Activated CD4-positive, alpha-beta memory T cell treated with anti-CD3 and anti-CD28 coated beads, Interleukin-2, amount 10 ng/mL, durations not matched to agents 7 days and 5 days (primary cell): ENCODE measurements around the gene ZDHHC16. TPM values are rescaled to one million over a fixed set of nuclear protein-coding genes. Genes with fewer than 3 reads are reported as not detected.

Source experiments
- CTCF ChIA-PET: fragments of 350-600 bp; sonication (Branson Sonifier 250); formaldehyde crosslinking; loops from one replicate; lab custom pipeline; 2021; ENCODE audit warnings: antibody characterized with exemption, inconsistent platforms; lab: Charles Lee
- POLR2A ChIA-PET: fragments of 350-600 bp; sonication (Branson Sonifier 250); formaldehyde crosslinking; loops from one replicate; lab custom pipeline; 2021; ENCODE audit warnings: antibody characterized with exemption; lab: Charles Lee
- DNase-seq: peaks from one replicate; pipeline ENCODE4 v3.0.0-alpha.2; 2020
- H3K27ac Mint-ChIP-seq: one replicate; pipeline ENCODE4 v1.8.0; 2021; ENCODE audit warnings: mild to moderate bottlenecking, mixed read lengths
- H3K27me3 Mint-ChIP-seq: one replicate; pipeline ENCODE4 v1.8.0; 2021; ENCODE audit warnings: mixed read lengths
- H3K36me3 Mint-ChIP-seq: one replicate; pipeline ENCODE4 v1.8.0; 2021; ENCODE audit warnings: low read depth, mixed read lengths
- H3K4me1 Mint-ChIP-seq: one replicate; pipeline ENCODE4 v1.8.0; 2021; ENCODE audit warnings: mixed read lengths
- H3K4me3 Mint-ChIP-seq: one replicate; pipeline ENCODE4 v1.8.0; 2021; ENCODE audit warnings: mild to moderate bottlenecking, mixed read lengths
- H3K9me3 Mint-ChIP-seq: one replicate; pipeline ENCODE4 v1.8.0; 2021; ENCODE audit warnings: mixed read lengths
- total RNA-seq, 2 experiments: library from RNA; stranded (reverse); gene quantifications; one replicate each; pipeline ENCODE4 v1.2.3, GENCODE V29; 2021

ZDHHC16 gene
- total RNA-seq, 2 experiments from 2014 or later = 33.9 to 35.7 TPM

DNA sequence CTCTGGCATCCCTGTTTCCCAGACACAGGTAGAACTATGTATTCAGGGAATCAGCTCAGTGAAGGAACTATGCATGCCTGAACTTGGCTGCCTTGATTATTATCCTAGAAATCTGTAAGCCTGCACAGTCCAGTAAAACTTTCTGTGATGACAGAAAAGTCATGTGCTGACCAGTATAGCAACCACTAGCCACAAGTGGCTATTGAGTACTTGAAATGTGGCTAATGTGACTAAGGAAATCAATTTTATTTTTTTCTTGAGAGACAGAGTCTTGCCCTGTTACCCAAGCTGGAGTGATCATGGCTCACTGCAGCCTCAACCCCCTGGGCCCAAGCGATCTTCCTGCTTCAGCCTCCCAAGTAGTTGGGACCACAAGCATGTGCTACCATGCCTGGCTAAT lies 3.7 kb upstream of the ZDHHC16 start:
- no peak overlapping the region for H3K4me3 Mint-ChIP-seq
- peaks cover 32% of the 10 kb centered on the region for H3K4me1 Mint-ChIP-seq
- DNase-seq = no peak
- peaks cover 34% of the 10 kb centered on the region for H3K36me3 Mint-ChIP-seq
- no peaks in the 10 kb centered on the region for H3K27me3 Mint-ChIP-seq
- no peak overlapping the region for H3K27ac Mint-ChIP-seq
- no peaks in the 10 kb centered on the region for H3K9me3 Mint-ChIP-seq
- POLR2A ChIA-PET = interaction anchor here (1.2 kb wide), 2 partner anchors 35 to 41 kb away, joined by 3 to 5 read pairs; partner anchors contain the start of gene RRP12
- CTCF ChIA-PET = interaction anchor here (0.8 to 1.2 kb wide), 2 partner anchors 19 to 36 kb away, joined by 3 read pairs; no protein-coding TSS in a partner anchor

DNA sequence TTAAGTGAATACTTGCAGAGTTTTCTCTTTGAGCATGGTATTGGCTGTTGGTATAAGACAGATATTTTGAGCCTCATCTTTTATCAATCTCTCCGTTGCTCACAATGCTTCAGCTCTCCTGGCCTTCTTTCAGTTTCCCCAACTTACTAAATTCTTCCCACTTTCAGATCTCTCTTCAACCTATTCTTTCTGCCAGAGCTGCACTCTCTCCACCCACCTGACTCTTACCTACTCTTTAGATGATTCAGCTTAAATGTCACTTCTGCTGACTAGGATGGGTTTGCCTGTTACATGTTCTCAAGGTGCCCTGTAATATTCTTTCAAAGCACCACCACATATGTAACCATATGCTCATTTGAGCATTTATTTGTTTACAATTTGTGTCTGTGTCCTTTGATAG lies 1.8 kb upstream of the ZDHHC16 start:
- Mint-ChIP-seq H3K27ac (no peak overlapping the region), H3K36me3 (peaks cover 28% of the 10 kb centered on the region), H3K4me1 (peaks cover 49% of the 10 kb centered on the region), H3K4me3 (peak overlapping the region; percentile 89), H3K9me3 (no peaks in the 10 kb centered on the region), H3K27me3 (no peaks in the 10 kb centered on the region)
- ChIA-PET POLR2A (interaction anchor here (1.0 to 3.5 kb wide), 8 partner anchors 10 to 111 kb away, joined by 3 to 18 read pairs (median 5); partner anchors contain the start of gene RRP12), CTCF (interaction anchor here (1.4 to 2.5 kb wide), 5 partner anchors 14 to 43 kb away, joined by 3 to 9 read pairs (median 5); partner anchors contain the start of gene RRP12)
- no peak for DNase-seq

DNA sequence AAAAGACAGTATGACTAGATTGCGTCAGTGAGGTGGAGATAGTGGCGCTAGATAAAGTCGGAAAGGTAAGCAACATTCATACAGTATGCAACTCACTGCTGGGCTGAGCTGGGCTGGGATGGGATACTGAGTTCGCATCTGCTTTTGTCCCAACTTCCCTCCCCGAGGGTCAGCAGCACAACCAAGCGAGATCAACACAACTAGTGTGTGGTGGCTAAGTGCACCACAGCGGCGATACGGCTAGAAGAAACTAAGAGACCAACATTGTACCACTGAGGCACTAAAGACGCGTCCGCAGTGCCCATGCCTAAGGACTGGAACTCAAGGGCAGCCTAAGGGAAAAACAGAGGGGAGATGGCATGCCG lies 636 bp upstream of the ZDHHC16 start:
- peaks cover 51% of the 10 kb centered on the region for H3K4me1 Mint-ChIP-seq
- ChIA-PET POLR2A (interaction anchor here (1.0 to 3.5 kb wide), 8 partner anchors 11 to 44 kb away, joined by 4 to 18 read pairs (median 7); partner anchors contain the start of gene RRP12), CTCF (interaction anchor here (0.8 to 2.5 kb wide), 6 partner anchors 11 to 44 kb away, joined by 3 to 9 read pairs (median 3); partner anchors contain the start of gene RRP12)
- peak overlapping the region; percentile 89 for H3K4me3 Mint-ChIP-seq
- DNase-seq = no peak
- H3K36me3 Mint-ChIP-seq = peaks cover 22% of the 10 kb centered on the region
- H3K27ac Mint-ChIP-seq = peak overlapping the region; percentile 85
- H3K9me3 Mint-ChIP-seq = no peaks in the 10 kb centered on the region
- H3K27me3 Mint-ChIP-seq = no peaks in the 10 kb centered on the region

DNA sequence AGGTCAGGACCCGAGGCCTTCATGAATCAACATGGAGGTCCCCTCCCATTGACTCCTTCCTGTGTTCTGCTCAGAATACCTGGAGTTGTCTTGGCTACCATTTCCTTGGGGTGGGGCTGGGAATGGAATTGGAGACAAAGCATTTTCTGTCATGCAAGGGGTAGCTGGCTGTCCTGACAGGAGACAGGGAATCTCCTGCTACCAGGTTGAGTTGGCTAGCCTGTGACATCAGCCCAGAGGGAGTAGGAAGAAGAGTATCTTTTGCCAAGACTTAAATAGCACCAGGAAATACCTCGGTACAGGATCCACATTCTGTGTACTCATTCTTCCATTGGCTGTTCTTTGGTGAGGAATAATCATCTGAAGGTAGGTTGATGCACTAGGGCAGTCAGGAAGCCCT lies 4.9 kb downstream of the ZDHHC16 start:
- H3K4me3 Mint-ChIP-seq = no peak overlapping the region
- peaks cover 48% of the 10 kb centered on the region for H3K36me3 Mint-ChIP-seq
- ChIA-PET CTCF (no interaction called here), POLR2A (no interaction called here)
- H3K27me3 Mint-ChIP-seq = no peaks in the 10 kb centered on the region
- no peak for DNase-seq
- no peaks in the 10 kb centered on the region for H3K9me3 Mint-ChIP-seq
- no peak overlapping the region for H3K27ac Mint-ChIP-seq
- peaks cover 40% of the 10 kb centered on the region for H3K4me1 Mint-ChIP-seq

DNA sequence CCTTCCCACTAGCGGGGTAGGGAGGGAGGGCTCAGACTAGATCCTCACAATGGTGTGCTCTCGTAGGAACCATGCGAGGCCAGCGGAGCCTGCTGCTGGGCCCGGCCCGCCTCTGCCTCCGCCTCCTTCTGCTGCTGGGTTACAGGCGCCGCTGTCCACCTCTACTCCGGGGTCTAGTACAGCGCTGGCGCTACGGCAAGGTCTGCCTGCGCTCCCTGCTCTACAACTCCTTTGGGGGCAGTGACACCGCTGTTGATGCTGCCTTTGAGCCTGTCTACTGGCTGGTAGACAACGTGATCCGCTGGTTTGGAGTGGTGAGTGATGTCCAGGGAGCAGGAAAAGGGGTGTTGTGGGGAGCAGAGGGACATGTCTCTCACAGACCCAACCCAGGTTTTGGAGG lies 5.6 kb downstream of the ZDHHC16 start:
- H3K27ac Mint-ChIP-seq = no peak overlapping the region
- POLR2A ChIA-PET = no interaction called here

DNA sequence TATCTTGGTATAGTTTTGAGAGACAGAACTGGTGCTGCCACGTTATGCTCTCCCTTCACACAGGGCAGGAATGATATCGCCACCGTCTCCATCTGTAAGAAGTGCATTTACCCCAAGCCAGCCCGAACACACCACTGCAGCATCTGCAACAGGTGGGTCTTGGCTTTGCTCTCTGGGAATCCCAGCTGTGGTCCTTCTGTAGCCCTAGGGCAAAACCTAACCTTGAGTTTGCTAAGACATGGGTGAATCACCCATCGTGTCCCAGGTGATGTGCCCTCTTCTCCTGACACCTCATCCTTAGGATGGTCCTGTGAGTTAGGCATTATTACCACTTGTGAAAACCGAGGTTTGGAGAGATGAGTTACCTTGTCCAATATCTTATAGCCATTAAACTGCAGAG lies 6.4 kb downstream of the ZDHHC16 start:
- peaks cover 60% of the 10 kb centered on the region for H3K36me3 Mint-ChIP-seq
- no peak overlapping the region for H3K4me3 Mint-ChIP-seq
- H3K27me3 Mint-ChIP-seq = no peaks in the 10 kb centered on the region
- H3K9me3 Mint-ChIP-seq = no peaks in the 10 kb centered on the region
- H3K4me1 Mint-ChIP-seq = peaks cover 26% of the 10 kb centered on the region
- H3K27ac Mint-ChIP-seq = no peak overlapping the region
- CTCF ChIA-PET = no interaction called here
- POLR2A ChIA-PET = interaction anchor here (1.2 kb wide), 1 partner anchor 9 kb away, joined by 5 read pairs; no protein-coding TSS in a partner anchor
- DNase-seq = no peak

More for the DNA sequence above, 5.6 kb downstream of the ZDHHC16 start:
- no peak overlapping the region for H3K4me3 Mint-ChIP-seq
- H3K4me1 Mint-ChIP-seq = peaks cover 34% of the 10 kb centered on the region
- CTCF ChIA-PET = no interaction called here
- no peak for DNase-seq
- no peaks in the 10 kb centered on the region for H3K27me3 Mint-ChIP-seq
- H3K36me3 Mint-ChIP-seq = peaks cover 53% of the 10 kb centered on the region
- no peaks in the 10 kb centered on the region for H3K9me3 Mint-ChIP-seq

DNA sequence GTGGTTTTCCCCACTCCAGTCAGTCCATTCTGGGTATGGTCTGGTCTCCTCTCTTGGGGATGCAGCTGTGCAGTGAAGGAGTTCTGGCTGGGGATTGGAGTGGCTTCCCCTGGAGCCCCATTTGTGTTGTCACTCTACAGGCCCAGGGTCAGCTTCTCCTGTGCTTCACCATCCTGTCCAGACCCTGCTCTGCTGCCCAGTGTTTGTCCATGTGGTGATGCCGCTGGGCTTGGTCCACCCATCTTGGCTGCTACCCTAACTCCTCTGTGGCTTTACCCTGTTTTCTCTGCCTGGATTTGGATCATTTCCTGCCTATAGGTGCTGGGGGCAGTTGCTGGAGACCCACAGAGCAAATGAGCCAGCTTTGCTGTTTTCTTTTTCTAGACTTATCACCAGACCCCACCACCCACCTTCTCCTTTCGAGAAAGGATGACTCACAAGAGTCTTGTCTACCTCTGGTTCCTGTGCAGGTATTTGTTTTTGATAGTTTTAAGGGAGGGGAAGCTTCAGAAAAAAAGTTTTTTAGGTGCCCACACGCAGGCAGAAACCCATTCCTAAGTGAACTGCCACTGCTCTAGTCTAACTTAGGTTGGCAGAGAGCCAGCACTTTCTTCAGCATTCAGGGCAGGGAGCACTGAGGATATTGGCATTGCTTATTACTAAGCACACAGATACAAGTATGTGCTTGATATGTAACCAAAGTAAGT lies 8.5 kb downstream of the ZDHHC16 start:
- H3K4me1 Mint-ChIP-seq = peaks cover 10% of the 10 kb centered on the region
- peaks cover 70% of the 10 kb centered on the region for H3K36me3 Mint-ChIP-seq
- no peak for DNase-seq
- H3K27me3 Mint-ChIP-seq = no peaks in the 10 kb centered on the region
- CTCF ChIA-PET = no interaction called here
- no peaks in the 10 kb centered on the region for H3K9me3 Mint-ChIP-seq
- H3K4me3 Mint-ChIP-seq = no peak overlapping the region
- H3K27ac Mint-ChIP-seq = peak overlapping the region; percentile 57
- POLR2A ChIA-PET = interaction anchor here (0.8 to 1.5 kb wide), 5 partner anchors 12 to 54 kb away, joined by 3 to 4 read pairs (median 3); partner anchors contain the start of gene RRP12

DNA sequence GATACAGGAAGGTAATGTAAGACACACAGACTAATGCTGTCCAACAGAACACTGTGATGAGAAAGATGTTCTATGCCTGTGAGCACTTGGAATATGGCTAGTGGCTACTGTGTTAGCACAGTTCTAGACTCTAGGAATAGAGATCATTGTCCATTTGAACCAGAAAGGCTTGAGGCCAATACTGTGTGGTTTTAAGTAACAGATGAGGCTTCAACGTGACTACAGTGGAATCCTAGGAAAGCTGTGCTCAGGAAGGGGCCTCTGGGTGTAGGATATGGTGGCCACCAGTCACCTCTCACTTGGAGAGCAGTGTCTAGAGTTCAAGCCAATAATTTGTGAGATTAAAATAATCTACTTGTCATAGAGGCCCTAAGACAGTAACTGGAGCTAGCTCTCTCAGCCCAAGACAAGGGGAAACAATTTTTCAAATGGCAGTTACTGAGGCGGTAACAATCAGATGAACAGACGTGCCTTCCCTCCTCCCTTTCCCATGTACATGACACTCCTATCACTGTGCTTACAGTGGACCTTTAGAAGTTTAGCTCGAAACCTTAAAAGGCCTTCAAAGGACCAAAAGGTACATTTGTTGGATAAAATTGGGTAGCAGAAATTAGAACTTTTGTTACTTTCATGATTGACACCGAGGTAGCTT lies 10.2 kb downstream of the ZDHHC16 start:
- Mint-ChIP-seq H3K27ac (peak overlapping the region; percentile 7), H3K27me3 (no peaks in the 10 kb centered on the region), H3K4me1 (peaks cover 3% of the 10 kb centered on the region), H3K4me3 (no peak overlapping the region), H3K9me3 (no peaks in the 10 kb centered on the region), H3K36me3 (peaks cover 78% of the 10 kb centered on the region)
- no peak for DNase-seq
- CTCF ChIA-PET = interaction anchor here (0.6 kb wide), 1 partner anchor 222 kb away, joined by 3 read pairs; no protein-coding TSS in a partner anchor
- POLR2A ChIA-PET = interaction anchor here (0.6 to 1.3 kb wide), 2 partner anchors 9 to 10 kb away, joined by 3 to 4 read pairs; no protein-coding TSS in a partner anchor

DNA sequence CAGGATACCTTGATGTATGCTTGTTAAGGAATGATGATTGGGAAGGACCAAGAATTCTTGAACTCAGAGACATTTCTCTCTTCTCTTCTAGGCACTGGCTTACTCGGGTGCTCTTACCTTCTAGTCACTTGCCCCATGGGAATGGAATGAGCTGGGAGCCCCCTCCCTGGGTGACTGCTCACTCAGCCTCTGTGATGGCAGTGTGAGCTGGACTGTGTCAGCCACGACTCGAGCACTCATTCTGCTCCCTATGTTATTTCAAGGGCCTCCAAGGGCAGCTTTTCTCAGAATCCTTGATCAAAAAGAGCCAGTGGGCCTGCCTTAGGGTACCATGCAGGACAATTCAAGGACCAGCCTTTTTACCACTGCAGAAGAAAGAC lies 10.7 kb downstream of the ZDHHC16 start:
- Mint-ChIP-seq H3K4me1 (peaks cover 3% of the 10 kb centered on the region), H3K9me3 (no peaks in the 10 kb centered on the region), H3K27ac (peak overlapping the region; percentile 7), H3K36me3 (peaks cover 82% of the 10 kb centered on the region), H3K4me3 (no peak overlapping the region), H3K27me3 (no peaks in the 10 kb centered on the region)
- DNase-seq = no peak
- ChIA-PET POLR2A (interaction anchor here (0.6 to 1.3 kb wide), 2 partner anchors 8 to 10 kb away, joined by 3 to 4 read pairs; no protein-coding TSS in a partner anchor), CTCF (interaction anchor here (0.6 kb wide), 1 partner anchor 223 kb away, joined by 3 read pairs; no protein-coding TSS in a partner anchor)

DNA sequence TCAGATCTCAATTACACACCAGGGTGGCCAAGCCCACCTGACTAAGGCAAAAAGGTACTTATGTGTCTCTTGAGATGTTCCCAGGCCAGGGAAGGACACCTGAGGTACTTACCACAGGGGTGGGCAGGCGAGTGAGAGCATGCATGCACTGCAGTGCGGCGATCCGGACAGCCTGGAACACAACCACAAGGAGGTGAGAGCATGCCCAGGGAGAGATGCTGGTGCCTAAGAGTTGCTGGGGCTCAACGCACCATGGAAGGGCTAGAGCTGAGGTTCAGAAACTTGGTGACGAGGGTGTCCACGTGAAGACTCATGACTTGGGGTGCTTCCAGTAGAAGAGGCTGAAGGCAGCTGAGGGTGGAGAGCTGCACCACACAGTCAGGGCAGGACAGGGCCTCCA lies 13.1 kb downstream of the ZDHHC16 start:
- ChIA-PET POLR2A (interaction anchor here (1.0 kb wide), 1 partner anchor 45 kb away, joined by 3 read pairs; no protein-coding TSS in a partner anchor), CTCF (interaction anchor here (1.2 kb wide), 1 partner anchor 89 kb away, joined by 3 read pairs; no protein-coding TSS in a partner anchor)
- no peaks in the 10 kb centered on the region for H3K27me3 Mint-ChIP-seq
- H3K4me3 Mint-ChIP-seq = no peak overlapping the region
- no peak overlapping the region for H3K27ac Mint-ChIP-seq
- DNase-seq = no peak
- peaks cover 79% of the 10 kb centered on the region for H3K36me3 Mint-ChIP-seq
- H3K9me3 Mint-ChIP-seq = no peaks in the 10 kb centered on the region
- peaks cover 3% of the 10 kb centered on the region for H3K4me1 Mint-ChIP-seq

DNA sequence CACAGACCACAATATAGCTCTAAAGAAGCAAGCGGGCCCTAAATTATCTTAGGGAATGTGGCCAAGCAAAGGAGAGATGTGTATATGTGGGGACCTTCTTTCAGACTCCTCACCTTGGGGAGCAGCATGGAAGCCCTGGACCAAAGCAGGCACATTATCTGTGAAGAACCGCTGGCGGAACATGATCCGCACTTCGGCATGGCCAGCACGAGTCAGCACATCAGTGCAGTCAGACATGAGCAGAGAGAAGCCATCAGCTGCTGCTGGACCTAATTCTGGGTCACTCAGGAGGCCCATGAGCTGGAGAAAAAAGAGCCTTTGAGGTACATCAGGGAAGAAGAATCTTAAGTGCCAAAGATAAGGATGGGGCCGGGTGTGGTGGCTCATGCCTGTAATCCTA lies 14.0 kb downstream of the ZDHHC16 start:
- H3K4me3 Mint-ChIP-seq = no peak overlapping the region
- no peak for DNase-seq
- CTCF ChIA-PET = interaction anchor here (1.2 kb wide), 1 partner anchor 88 kb away, joined by 3 read pairs; no protein-coding TSS in a partner anchor
- POLR2A ChIA-PET = interaction anchor here (1.0 kb wide), 1 partner anchor 46 kb away, joined by 3 read pairs; no protein-coding TSS in a partner anchor
- H3K9me3 Mint-ChIP-seq = no peaks in the 10 kb centered on the region
- H3K27ac Mint-ChIP-seq = no peak overlapping the region
- H3K36me3 Mint-ChIP-seq = peaks cover 76% of the 10 kb centered on the region
- H3K27me3 Mint-ChIP-seq = no peaks in the 10 kb centered on the region
- no peaks in the 10 kb centered on the region for H3K4me1 Mint-ChIP-seq

DNA sequence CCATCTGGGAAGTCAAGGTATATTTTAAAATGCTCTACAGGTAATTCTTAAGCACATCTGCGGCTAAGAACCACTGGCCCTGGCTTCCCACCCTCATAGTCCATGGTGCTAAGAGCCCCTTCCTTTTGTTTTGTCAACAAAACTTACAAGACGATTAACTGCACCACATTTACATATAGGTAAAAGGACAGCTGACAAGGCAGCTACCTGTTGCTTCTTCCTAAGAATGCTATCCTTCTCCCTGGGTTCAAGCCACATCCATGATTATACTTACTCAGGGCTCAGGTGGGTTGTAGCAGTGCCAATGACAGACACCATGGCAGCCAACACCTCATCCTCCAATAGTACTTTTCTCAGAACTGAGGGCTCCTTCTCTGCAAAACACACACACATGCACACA lies 16.3 kb downstream of the ZDHHC16 start:
- H3K36me3 Mint-ChIP-seq = peaks cover 65% of the 10 kb centered on the region
- POLR2A ChIA-PET = interaction anchor here (1.2 kb wide), 1 partner anchor 49 kb away, joined by 4 read pairs; no protein-coding TSS in a partner anchor

More for the DNA sequence above, 16.3 kb downstream of the ZDHHC16 start:
- no peaks in the 10 kb centered on the region for H3K4me1 Mint-ChIP-seq
- DNase-seq = no peak
- CTCF ChIA-PET = interaction anchor here (1.4 to 2.1 kb wide), 2 partner anchors 56 to 90 kb away, joined by 3 to 5 read pairs; no protein-coding TSS in a partner anchor
- no peaks in the 10 kb centered on the region for H3K9me3 Mint-ChIP-seq
- no peak overlapping the region for H3K27ac Mint-ChIP-seq
- H3K27me3 Mint-ChIP-seq = no peaks in the 10 kb centered on the region
- H3K4me3 Mint-ChIP-seq = no peak overlapping the region
